ENCODE results near the gene PSTK.

GRCh38 chr10:123000155-123000554 is 20.0 kb downstream of the PSTK start:
- TF ChIP-seq EZH2 (IDR thresholded peaks at IDR 0.05; ENCODE audit: insufficient read depth, poor library complexity, severe bottlenecking) (no peak), EZH2phosphoT487 (IDR thresholded peaks at IDR 0.05; ENCODE audit: insufficient read depth, low read depth) (no peak)
